HL-60 (cell line): Measurements from ENCODE around the gene SLC16A13.

Experiments used
- DNase-seq, 2 experiments: peaks; one replicate each; pipeline ENCODE4 v3.0.0-alpha.2; 2010 to 2020; ENCODE audit warnings: low read depth in 1 of 2, low spot score in 1 of 2
- H3K27ac ChIP-seq: fragments of 250-450 bp; sonication (Bioruptor Pico); replicated peaks from 2 replicates; pipeline ENCODE4 v1.5.1; 2020; ENCODE audit warnings: mild to moderate bottlenecking, moderate library complexity
- H3K27me3 ChIP-seq: fragments of 250-450 bp; sonication (Bioruptor Pico); 2 replicates; pipeline ENCODE4 v1.5.1; 2021; ENCODE audit warnings: mild to moderate bottlenecking, moderate library complexity; ENCODE audit not compliant: insufficient read depth, poor library complexity, severe bottlenecking
- H3K4me3 ChIP-seq: replicated peaks from 2 replicates; pipeline ENCODE4 v1.5.1; 2011; ENCODE audit warnings: mild to moderate bottlenecking, control low read depth, low read length; ENCODE audit not compliant: insufficient read depth
- CTCF ChIP-seq: IDR thresholded peaks from one replicate; pipeline ENCODE4 v1.5.1; 2011; ENCODE audit warnings: low read length, control low read depth, inconsistent platforms; ENCODE audit not compliant: insufficient read depth
- GABPA ChIP-seq: IDR thresholded peaks from 2 replicates; pipeline ENCODE4 v1.6.1; 2012; ENCODE audit warnings: low read depth
- POLR2AphosphoS5 ChIP-seq: IDR thresholded peaks from 2 replicates; pipeline ENCODE4 v1.6.1; 2012; ENCODE audit warnings: low read depth
- REST ChIP-seq: IDR thresholded peaks from 2 replicates; pipeline ENCODE4 v1.6.1; 2012; ENCODE audit warnings: low read depth; ENCODE audit not compliant: insufficient replicate concordance
- SPI1 ChIP-seq: IDR thresholded peaks from 2 replicates; pipeline ENCODE4 v1.6.1; 2012; ENCODE audit warnings: low read depth, mild to moderate bottlenecking, borderline replicate concordance

SLC16A13 gene

GRCh38 chr17:7001318-7001961 lies 34.4 kb upstream of the SLC16A13 start:
- TF ChIP-seq POLR2AphosphoS5, result no peak
- no peak for TF ChIP-seq CTCF
- TF ChIP-seq GABPA, result no peak
- TF ChIP-seq REST, result no peak
- no peak for TF ChIP-seq SPI1
- H3K27ac ChIP-seq, result no peak overlapping the region
- no peak for DNase-seq
- H3K4me3 ChIP-seq, result no peak overlapping the region
- no peaks in the 10 kb centered on the region for H3K27me3 ChIP-seq

- H3K27me3 ChIP-seq, result no peaks in the 10 kb centered on the region
- H3K27ac ChIP-seq, result no peak overlapping the region
- H3K4me3 ChIP-seq, result no peak overlapping the region
- TF ChIP-seq POLR2AphosphoS5, result no peak
- TF ChIP-seq GABPA, result no peak
- TF ChIP-seq REST, result no peak
- no peak for TF ChIP-seq CTCF
- TF ChIP-seq SPI1, result no peak
- no peak for DNase-seq
Measured at GRCh38 chr17:7002288-7003047, 33.3 kb upstream of the SLC16A13 start.

- TF ChIP-seq POLR2AphosphoS5 (no peak), GABPA (no peak), CTCF (no peak), SPI1 (no peak), REST (no peak)
- Histone ChIP-seq H3K27me3 (no peaks in the 10 kb centered on the region), H3K27ac (no peak overlapping the region), H3K4me3 (no peak overlapping the region)
- no peak for DNase-seq
Measured at GRCh38 chr17:7003745-7004144, 32.1 kb upstream of the SLC16A13 start.
